ENCODE results near the gene NUDCD2.

DNA sequence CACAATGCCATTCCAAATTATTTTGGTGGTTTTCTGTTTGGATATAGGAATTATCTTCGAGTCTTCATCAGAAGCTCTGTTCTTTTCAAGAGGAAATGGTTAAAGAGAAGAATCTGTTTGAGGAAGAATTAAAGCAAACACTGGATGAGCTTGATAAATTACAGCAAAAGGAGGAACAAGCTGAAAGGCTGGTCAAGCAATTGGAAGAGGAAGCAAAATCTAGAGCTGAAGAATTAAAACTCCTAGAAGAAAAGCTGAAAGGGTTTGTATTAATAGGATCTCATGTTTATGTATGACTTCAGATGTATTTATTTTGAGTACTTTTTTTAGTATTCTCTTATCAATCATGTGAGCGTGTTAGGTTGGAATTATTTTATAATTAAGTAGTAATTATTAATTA is 15.5 kb upstream of the NUDCD2 start:
- TF ChIP-seq POLR2A (IDR thresholded peaks at IDR 0.05; ENCODE audit: low read depth, low read length) (no peak), TAF1 (IDR thresholded peaks at IDR 0.05; ENCODE audit: borderline replicate concordance, low read depth, low read length) (no peak)
